NCI-H1930 (cell line): Measurements from ENCODE around the gene NSMCE3.

Experiments
- DNase-seq, 2 experiments: peaks; one replicate each; lab custom pipeline; 2025; lab: John Stamatoyannopoulos, UW

Gene NSMCE3

DNA sequence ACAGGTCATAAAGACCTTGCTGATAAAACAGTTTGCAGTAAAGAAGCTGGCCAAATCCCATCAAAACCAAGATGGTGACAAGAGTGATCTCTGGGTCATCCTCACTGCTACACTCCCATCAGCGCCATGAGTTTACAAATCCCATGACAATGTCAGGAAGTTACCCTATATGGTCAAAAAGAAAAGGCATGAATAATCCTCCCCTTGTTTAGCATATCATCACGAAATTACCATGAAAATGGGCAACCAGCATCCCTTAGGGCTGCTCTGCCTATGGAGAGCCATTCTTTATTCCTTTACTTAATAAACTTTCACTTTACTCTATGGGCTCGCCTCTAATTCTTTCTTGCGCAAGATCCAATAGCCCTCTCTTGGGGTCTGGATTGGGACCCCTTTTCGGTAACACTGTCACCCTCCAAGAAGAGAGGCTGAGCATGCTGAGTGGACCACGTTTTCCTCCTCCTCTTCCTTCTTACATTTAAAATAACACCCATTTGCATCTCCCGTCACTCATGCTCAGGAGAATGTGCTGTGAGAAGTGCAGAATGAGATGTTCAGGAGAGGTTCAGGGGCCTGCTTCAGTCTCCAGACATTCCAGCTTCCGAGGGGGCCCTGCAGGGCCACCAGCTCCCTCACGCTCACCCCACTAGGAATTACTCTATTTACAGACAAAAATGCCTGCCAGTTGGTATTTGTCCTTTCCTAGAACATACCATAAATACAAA is 47.3 kb downstream of the NSMCE3 start:
- DNase-seq: no peak

- DNase-seq: no peak
Measured at GRCh38 chr15:29220852-29221251, 48.8 kb downstream of the NSMCE3 start.

DNA sequence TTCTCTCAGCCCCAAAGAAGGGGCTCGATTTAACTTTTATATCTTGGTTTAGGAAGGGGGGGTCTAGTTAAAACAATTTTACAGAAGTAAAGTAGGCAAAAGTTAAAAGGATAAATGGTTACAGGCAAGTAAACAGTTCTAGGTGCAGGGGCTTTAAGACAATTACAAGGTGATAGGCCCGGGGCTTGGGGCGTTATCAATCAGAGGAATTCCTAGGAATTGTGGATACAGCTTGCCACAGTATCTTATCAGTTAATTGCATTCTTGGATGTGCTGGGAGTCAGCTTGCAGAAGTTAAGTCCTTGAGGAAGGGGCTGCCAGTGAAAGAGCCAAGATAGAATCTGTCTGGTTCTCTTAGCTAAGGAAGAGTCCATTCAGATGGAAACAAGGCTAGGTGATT is 52.7 kb downstream of the NSMCE3 start:
- no peak for DNase-seq
